DMS153 treated with DMSO at 0.1 percent for 48 hours (cell line): ENCODE measurements around the gene JPH2.

Experiments used
- DNase-seq: peaks from one replicate; lab custom pipeline; 2025; ENCODE audit not compliant: unreplicated experiment; lab: John Stamatoyannopoulos, UW

Gene JPH2

DNA sequence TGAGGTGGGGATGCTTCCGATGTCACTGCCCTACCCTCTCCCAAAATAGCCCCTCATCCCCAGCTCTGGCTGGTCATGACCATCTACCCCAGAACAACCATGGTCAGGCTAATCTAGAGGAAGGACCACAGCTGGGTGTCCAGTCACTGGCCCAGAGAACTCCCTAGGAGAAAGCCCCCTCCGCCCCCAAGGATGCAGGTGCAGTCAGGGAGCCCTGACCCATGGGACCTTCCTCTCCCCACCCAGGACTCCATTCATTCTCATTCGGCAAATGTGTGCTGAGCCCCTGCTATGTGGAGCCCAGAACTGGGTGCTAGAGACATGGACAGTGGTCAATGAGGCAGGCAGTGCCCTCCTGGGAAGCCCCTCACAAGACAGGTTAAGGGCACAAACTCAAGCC is 60.5 kb downstream of the JPH2 start:
- DNase-seq: no peak

DNA sequence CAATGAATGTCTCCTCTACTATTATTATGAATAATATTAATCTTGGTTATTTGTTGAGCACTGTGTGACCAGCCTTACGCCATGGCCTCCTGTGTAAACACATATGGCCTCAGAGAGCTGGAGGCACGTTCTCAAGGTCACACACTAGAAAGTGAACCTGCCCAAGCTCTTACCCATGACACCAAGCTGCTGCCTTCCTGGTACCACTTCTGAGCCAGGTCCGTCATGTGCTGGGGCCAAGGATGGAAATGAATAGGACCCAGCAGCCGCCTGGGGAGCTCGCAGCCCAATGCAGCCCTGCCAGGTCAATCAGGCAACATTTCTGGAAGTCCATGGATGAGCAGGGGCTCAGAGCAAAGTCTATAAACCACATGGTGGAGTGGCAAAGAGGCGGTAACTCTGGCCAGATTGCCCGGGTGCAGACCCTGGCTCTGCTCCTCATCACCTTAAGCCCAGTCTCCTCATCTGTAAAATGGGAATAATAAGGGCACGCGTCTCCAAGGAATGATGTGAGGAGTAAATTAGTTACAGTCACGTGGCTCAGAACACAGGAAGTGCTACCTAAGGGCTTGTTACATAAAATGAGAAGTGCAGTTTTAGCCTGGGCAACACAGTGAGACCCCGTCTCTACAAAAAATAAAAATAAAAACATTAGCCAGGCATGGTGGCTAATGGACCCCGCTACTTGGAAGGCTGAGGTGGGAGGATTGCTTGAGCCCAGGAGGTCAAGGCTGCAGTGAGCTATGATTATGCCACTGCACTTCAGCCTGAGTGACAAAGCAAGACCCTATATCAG is 61.5 kb downstream of the JPH2 start:
- DNase-seq: no peak

- DNase-seq: no peak
These were observed 63.0 kb downstream of the JPH2 start for GRCh38 chr20:44123874-44124535.

DNA sequence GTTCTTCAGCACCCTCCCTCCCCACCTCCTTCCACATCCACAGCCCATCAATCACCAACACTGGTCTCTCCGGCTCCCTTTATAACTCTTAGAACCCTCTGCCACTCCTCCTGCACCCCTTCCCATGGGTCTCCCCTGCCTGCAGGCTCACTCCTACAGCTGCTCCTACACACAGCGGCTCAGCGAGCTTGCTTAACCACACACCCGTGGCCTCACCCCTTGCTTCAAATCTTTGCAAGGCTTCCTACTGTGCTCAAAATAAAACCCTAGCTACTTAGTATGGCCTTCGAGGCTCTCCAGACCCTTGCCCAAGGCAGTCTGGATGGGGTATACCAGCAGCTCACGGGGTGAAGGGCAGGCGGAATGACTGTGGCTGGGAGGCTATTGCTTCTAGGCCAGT is 63.7 kb downstream of the JPH2 start:
- DNase-seq: no peak

- no peak for DNase-seq
These were observed 66.1 kb downstream of the JPH2 start for GRCh38 chr20:44120676-44121425.

DNA sequence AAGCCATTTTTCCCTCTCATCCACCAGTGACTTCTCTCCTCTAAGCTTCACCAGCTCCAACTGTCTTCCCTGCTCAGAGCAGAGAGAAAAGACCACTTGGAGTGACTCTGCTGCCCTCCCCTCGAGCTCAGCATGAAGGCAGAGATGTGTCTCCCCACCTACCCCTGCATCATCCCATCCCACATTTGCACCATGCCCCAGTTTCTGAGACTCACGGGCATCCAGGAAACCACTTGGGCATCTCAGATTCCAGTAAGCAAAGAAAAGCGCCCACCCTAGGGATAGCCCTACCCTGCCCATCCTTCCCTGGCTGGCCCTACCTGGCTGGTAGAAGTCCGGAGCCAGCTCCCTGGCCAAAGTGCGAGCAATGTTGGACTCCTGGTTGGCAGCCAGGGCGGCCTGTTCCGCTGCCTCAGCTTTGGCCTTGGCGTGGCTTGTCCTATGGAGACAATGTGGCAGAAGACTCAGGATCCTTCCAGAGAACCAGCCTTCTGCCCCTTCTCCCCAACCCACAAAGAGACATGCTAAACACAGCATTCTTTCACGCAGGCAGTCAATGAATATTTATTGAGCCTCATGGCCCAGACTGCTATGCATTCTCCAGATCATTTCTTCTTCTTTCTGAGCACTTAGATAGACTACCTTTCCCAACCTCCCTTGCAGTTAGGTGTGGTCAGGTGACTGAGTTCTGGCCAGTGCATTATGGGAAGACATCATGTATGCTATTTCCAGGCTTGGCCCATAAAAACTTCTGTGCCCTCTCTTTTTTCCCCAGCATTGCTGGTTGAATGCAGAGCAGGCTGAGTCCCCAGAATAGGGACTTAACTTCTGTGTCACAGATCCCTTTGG is 68.6 kb downstream of the JPH2 start:
- no peak for DNase-seq

GRCh38 chr20:44117296-44118184 is 69.4 kb downstream of the JPH2 start:
- DNase-seq: no peak

DNA sequence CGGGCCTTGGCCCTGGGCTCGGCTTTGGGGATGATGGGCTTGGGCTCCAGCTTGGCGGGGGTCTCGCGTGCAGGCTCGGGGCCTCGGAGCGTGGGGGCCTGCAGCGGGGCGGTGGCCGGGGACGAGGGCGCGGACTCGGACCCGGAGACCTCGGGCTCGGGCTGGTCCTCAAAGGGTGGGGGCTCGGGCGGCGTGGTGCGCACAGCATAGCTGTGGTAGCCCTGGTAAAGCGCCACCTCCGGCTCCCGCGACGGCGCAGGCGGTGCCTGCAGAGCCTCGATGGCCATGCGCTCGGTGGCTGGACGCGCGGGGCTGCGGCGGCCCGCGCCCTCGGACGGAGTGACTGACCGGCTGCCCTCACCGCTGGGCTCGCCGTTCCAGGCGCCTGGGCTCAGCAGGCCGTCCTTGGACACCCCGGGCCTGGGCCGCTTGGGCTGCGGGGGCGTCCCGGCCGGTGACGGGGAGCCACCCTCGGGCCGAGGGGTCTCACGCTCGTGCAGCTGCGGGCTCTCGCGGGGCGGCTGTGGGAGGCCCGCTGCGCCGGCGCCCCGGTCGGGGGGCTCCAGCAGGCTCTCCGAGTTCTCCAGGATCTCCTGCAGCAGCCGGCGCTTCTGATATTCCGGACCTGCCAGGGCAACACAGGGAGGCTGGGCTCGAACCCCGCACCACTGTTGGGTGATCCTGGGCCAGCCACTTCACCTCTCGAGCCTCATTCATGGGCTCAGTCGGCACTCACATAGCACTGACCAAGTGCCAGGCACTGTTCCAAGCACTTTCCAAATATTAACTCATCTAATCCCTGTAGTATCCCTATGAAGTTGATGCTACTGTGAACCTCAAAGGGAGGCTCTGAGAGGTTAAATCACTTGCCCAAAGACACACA is 71.0 kb downstream of the JPH2 start:
- DNase-seq: no peak

- DNase-seq: no peak
These were observed 71.8 kb downstream of the JPH2 start for GRCh38 chr20:44115181-44115580.

- DNase-seq: peak; percentile 55
These were observed 73.2 kb downstream of the JPH2 start for GRCh38 chr20:44113618-44114376.

DNA sequence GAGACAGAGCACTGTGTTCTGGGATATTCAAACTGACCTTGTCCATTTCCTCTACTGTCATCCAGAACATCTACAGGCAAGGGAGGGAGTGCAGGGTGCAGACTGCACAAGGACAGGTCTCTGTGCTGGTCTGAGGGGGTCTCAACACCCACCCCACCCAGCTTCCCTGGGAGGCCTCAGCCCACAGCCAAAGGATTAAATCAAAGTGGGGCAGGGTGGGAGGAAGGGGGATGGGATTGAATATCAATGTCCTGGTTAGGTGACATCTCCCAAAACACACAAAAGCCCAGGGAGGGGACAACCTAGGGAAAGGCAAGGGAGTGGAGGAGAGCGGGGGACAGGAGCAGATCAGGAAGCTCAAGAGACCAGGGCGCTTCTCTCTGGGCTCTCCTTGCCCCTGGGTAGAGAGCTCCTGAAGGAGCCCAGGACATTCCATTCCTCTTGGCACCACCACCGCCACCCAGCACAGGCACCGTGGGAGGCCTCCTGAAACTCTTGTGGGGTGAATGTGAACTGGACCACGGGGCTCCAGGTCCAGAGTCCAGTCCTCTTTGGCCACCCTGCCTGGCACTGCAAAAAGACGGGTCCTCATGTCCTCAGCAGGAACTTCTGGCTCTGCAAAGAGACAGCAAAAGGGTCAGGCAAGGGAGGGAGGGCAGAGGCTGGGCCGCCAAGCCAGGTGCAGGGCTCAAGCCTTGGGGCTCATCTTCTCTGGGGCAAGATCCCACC is 73.9 kb downstream of the JPH2 start:
- DNase-seq: no peak

- DNase-seq: no peak
These were observed 74.5 kb downstream of the JPH2 start for GRCh38 chr20:44112456-44112855.

DNA sequence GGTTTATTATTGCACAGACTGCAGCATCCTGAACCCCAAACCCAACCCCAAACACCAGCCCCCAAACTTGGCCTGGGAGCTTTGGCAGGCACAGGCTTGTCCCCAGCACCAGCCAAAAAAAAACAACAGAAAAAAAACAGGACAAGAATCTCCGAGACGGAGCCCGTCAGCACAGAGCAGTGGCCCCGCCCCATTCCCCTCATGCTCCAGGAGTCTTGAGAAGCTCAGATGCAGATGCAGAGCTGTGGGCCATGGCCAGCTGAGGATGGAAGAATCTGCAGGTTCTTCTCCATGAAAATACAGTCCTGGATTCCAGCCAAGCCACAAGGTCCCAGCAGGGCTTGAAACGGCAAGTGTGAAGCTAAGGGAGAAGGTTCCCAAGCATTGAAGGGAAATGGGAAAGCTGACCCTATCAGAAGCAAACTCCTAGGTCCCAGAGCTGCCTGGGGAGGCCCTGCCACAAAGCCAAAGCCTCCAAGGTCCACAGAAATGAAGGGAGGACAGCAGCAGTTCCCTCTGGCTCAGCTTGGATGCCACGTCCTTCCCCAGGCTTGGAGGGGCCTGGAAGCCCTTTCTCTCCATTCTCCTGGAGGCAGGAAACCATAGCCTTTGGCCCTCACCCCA is 75.2 kb downstream of the JPH2 start:
- no peak for DNase-seq

DNA sequence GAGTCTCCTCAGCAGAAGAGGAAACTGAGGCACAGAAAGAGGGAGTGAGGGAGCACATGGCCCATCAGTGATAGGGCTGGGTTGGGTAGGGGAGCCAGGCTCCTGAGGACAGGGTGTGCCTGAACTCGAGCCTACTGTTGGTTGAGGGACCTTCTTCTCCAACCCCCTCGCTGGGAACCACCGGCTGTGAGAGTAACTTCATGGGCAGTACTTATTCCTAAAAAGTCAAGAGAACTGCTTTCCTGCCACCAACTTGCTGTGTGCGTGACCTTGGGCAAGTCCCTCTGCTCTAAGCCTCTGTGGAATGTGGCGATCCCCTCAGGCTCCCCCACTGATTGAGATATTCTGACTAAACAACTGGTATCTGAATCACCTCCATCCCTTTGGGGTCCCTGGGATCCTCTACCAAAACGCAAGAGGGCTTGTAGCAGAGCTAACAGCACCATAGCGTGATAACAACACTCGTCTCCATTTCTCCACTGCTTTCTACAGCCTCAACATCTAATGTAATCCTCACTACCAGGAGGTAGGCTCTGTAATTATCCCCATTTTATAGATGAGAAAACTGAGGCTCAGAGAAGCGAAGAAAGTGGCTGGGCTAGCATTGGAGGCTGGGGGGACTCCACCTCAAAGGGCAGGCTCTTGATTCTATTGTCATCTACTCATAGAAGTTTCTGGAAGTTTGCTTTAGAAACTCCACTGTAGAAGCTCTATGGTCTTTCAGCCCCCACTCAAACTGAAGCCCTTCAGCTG is 76.0 kb downstream of the JPH2 start:
- no peak for DNase-seq

DNA sequence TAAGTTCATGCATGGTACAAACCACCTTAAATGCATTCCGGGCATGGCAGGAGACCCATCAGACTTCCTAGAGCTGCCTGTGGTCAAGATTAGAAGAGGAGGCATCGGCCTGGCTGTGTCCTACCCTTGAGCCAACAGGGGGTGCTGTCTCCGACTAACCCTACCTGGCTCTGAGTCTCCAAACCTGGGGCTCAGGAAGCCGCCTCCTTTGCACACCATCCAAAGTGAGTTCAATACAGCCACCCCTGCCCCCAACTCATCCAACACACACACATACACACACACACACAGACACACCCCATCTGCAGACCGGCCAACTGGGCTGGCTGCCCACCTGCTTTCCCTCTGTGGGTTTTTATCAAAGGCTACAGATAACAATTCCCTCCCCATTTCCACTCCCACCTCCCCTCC is 77.0 kb downstream of the JPH2 start:
- DNase-seq: no peak

DNA sequence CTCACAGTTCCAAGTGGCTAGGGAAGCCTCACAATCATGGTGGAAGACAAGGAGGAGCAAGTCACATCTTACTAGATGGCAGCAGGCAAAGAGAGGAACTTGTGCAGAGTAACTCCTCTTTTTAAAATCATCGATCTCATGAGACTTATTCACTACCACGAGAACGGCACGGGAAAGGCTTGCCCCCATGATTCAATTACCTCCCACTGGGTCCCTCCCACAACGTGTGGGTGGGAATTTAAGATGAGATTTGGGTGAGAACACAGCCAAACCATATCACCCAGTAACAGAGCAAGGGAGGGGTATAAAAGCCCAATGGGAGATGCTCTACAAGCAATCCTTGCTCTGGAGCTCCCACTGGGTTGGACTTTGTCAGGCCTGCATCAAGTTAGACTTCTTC is 80.4 kb downstream of the JPH2 start:
- DNase-seq: no peak
